ENCODE results near the gene SCN8A. TPM values are rescaled to one million over a fixed set of nuclear protein-coding genes. Genes with fewer than 3 reads are reported as not detected.

Gene SCN8A
- total and polyA plus RNA-seq, 2 experiments from 2014 or later, result 1.1 to 2.6 TPM

GRCh38 chr12:51662728-51663154 is 71.7 kb downstream of the SCN8A start:
- WGBS (ENCODE audit: low lambda C conversion rate, missing lambda C conversion rate), result 72% methylated on average over 11 of the region's 11 CpGs
- no peaks in the 10 kb centered on the region for H3K27me3 ChIP-seq
- H4K20me1 ChIP-seq (ENCODE audit: insufficient read depth, poor library complexity, severe bottlenecking), result no peaks in the 10 kb centered on the region
- no peaks in the 10 kb centered on the region for H3K9me2 ChIP-seq (replicated peaks; ENCODE audit: insufficient read depth)
- peaks cover 5% of the 10 kb centered on the region for H3K4me1 ChIP-seq (ENCODE audit: insufficient read depth)
- H3K27ac ChIP-seq, result peak overlapping the region; percentile 4
- H3K4me2 ChIP-seq, result peak overlapping the region; percentile 23
- no peak overlapping the region for H3K4me3 ChIP-seq
- DNase-seq (ENCODE audit: low spot score), result peak; percentile 50
- no peak for TF ChIP-seq CTCF (IDR thresholded peaks at IDR 0.05; ENCODE audit: poor library complexity)
- TF ChIP-seq EZH2 (IDR thresholded peaks at IDR 0.05; ENCODE audit: borderline replicate concordance), result no peak
- TF ChIP-seq EZH2phosphoT487 (IDR thresholded peaks at IDR 0.05; ENCODE audit: low read depth, severe bottlenecking, unreplicated experiment), result no peak
- no peaks in the 10 kb centered on the region for H3K79me2 ChIP-seq
- H2AFZ ChIP-seq, result no peak overlapping the region
- no peaks in the 10 kb centered on the region for H3K36me3 ChIP-seq (replicated peaks; ENCODE audit: insufficient read depth, low read depth)
- H3K9me3 ChIP-seq (ENCODE audit: low read depth), result no peaks in the 10 kb centered on the region

GRCh38 chr12:51663390-51663789 is 72.4 kb downstream of the SCN8A start:
- Histone ChIP-seq H3K27me3 (no peaks in the 10 kb centered on the region), H3K27ac (no peak overlapping the region), H3K79me2 (no peaks in the 10 kb centered on the region), H3K4me2 (no peak overlapping the region), H3K4me1 (ENCODE audit: insufficient read depth) (peaks cover 5% of the 10 kb centered on the region), H2AFZ (no peak overlapping the region), H3K9me3 (ENCODE audit: low read depth) (no peaks in the 10 kb centered on the region), H3K36me3 (replicated peaks; ENCODE audit: insufficient read depth, low read depth) (no peaks in the 10 kb centered on the region), H3K4me3 (no peak overlapping the region), H4K20me1 (ENCODE audit: insufficient read depth, poor library complexity, severe bottlenecking) (no peaks in the 10 kb centered on the region), H3K9me2 (replicated peaks; ENCODE audit: insufficient read depth) (no peaks in the 10 kb centered on the region)
- no peak for DNase-seq (ENCODE audit: low spot score)
- no peak for TF ChIP-seq CTCF (IDR thresholded peaks at IDR 0.05; ENCODE audit: poor library complexity)

- Histone ChIP-seq H3K4me3 (no peak overlapping the region), H3K4me1 (ENCODE audit: insufficient read depth) (peaks cover 5% of the 10 kb centered on the region), H3K9me2 (replicated peaks; ENCODE audit: insufficient read depth) (no peaks in the 10 kb centered on the region), H3K9me3 (ENCODE audit: low read depth) (no peaks in the 10 kb centered on the region), H3K27ac (peak overlapping the region; percentile 26), H3K79me2 (no peaks in the 10 kb centered on the region), H3K27me3 (no peaks in the 10 kb centered on the region), H2AFZ (no peak overlapping the region), H4K20me1 (ENCODE audit: insufficient read depth, poor library complexity, severe bottlenecking) (no peaks in the 10 kb centered on the region), H3K4me2 (no peak overlapping the region), H3K36me3 (replicated peaks; ENCODE audit: insufficient read depth, low read depth) (no peaks in the 10 kb centered on the region)
- 61% methylated on average over 5 of the region's 5 CpGs for WGBS (ENCODE audit: low lambda C conversion rate, missing lambda C conversion rate)
- no peak for TF ChIP-seq EZH2phosphoT487 (IDR thresholded peaks at IDR 0.05; ENCODE audit: low read depth, severe bottlenecking, unreplicated experiment)
- no peak for DNase-seq (ENCODE audit: low spot score)
Observed at GRCh38 chr12:51666696-51667095, 75.7 kb downstream of the SCN8A start.

- no peaks in the 10 kb centered on the region for H3K36me3 ChIP-seq (replicated peaks; ENCODE audit: insufficient read depth, low read depth)
- H2AFZ ChIP-seq, result no peak overlapping the region
- 98% methylated on average over 2 of the region's 2 CpGs for WGBS (ENCODE audit: low lambda C conversion rate, missing lambda C conversion rate)
- no peak overlapping the region for H3K27ac ChIP-seq
- TF ChIP-seq EZH2 (IDR thresholded peaks at IDR 0.05; ENCODE audit: borderline replicate concordance), result no peak
- no peak for TF ChIP-seq EZH2phosphoT487 (IDR thresholded peaks at IDR 0.05; ENCODE audit: low read depth, severe bottlenecking, unreplicated experiment)
- no peak for TF ChIP-seq CTCF (IDR thresholded peaks at IDR 0.05; ENCODE audit: poor library complexity)
- H3K4me3 ChIP-seq, result no peak overlapping the region
- no peak overlapping the region for H3K4me2 ChIP-seq
- H3K79me2 ChIP-seq, result no peaks in the 10 kb centered on the region
- H3K9me3 ChIP-seq (ENCODE audit: low read depth), result no peaks in the 10 kb centered on the region
- DNase-seq (ENCODE audit: low spot score), result no peak
- H3K9me2 ChIP-seq (replicated peaks; ENCODE audit: insufficient read depth), result no peaks in the 10 kb centered on the region
- no peaks in the 10 kb centered on the region for H4K20me1 ChIP-seq (ENCODE audit: insufficient read depth, poor library complexity, severe bottlenecking)
- H3K4me1 ChIP-seq (ENCODE audit: insufficient read depth), result peaks cover 5% of the 10 kb centered on the region
- no peaks in the 10 kb centered on the region for H3K27me3 ChIP-seq
Observed at GRCh38 chr12:51667269-51667668, 76.2 kb downstream of the SCN8A start.
